LNCaP clone FGC (cell line): Measurements from ENCODE around the gene MATN1.

Experiments used
- DNase-seq: peaks from one replicate; pipeline ENCODE4 v3.0.0-alpha.2; 2011; ENCODE audit warnings: low read depth
- H3K4me3 ChIP-seq: 2 replicates; pipeline ENCODE4 v1.5.1; 2011; ENCODE audit warnings: mild to moderate bottlenecking, low read depth, low read length, control low read depth
- CTCF ChIP-seq: IDR thresholded peaks from 2 replicates; pipeline ENCODE4 v1.5.1; 2012; ENCODE audit warnings: mild to moderate bottlenecking; ENCODE audit not compliant: control insufficient read depth, insufficient read depth; ENCODE audit errors: extremely low read depth

The MATN1 gene

DNA sequence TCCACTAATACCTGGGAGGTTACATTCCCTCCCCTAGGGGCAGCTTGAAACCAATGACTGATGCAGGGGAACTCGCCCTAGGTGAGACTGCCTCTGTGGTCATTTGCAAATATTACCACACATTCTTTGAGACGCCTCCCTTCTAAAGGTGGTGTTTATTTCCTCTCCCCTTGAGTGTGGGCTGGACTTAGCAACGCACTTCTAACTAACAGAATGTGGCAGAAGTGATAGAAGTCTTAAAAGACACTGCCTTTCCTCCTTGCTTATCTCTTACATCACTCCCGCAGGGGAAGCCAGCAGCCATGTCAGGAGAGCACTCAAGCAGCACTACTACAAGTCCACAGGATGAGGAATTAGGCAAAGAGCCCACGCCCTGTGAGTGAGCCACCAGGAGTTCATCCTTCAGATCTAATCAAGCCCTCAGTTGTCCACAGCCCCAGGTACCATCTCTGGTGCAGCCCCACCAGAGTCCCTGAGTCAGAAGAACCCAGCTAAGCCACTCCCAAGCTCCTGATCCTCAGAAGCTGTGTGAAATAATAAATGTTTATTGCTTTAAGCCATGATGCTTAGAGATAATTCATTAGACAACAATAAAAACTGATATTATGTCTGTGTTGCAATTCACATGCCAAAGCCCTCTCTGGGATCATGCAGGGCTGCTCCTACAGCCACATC is 14.8 kb upstream of the MATN1 start:
- no peak overlapping the region for H3K4me3 ChIP-seq
- no peak for DNase-seq
- TF ChIP-seq CTCF, result no peak

DNA sequence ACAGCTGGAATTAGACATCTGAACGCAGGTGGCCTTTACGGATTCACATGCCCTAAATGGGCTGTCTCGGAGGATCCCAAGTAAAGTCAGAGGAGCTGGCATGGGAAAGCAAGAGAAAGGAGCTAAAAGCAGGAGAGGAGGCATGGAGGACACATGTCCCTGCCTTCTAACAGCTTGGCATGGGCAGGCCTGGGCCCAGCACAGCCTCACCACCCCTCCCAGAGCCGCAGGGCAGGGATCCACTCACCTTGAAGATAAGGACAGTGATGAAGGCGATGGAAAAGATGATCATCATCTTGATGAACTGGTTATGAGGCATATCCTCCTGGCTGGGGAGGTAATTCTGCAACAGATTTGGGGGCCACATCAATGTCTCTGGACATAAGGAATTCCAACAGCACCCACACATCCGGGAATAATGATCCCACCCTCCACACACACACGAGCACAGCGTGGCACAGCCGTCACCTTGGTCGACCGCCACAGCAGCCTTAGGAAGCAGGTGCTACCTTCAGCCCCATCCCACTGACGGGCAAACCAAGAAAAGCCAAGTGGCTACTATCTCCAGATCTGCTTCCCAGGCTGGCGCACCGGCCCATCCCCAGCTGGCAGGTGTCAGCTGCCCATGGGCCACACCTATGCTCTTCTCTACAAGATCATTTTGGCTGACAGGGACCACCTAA is 14.1 kb upstream of the MATN1 start:
- no peak for TF ChIP-seq CTCF
- DNase-seq, result no peak

GRCh38 chr1:30735668-30736498 is 12.5 kb upstream of the MATN1 start:
- no peak for TF ChIP-seq CTCF

More for the DNA sequence above, 14.1 kb upstream of the MATN1 start:
- no peak overlapping the region for H3K4me3 ChIP-seq

DNA sequence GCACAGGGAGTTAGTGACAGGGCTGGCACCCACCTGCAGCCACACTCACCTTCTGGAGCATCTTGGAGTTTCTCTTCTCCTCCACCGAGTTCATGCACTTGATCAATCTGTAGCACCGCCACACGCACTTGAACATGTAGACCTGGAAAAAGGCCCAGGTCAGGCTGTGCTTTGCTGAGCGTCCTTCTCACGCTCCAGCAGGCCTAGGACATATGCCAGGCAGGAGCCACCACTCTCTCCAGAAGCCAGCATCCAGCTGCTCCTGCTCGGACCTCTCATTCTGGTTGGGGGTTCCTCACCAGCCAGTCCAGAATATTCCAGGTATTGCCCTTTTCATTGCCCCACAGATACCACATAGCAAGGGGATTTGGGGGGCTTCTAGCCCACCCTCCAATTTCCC is 11.7 kb upstream of the MATN1 start:
- TF ChIP-seq CTCF, result no peak
- no peak for DNase-seq

More at GRCh38 chr1:30735668-30736498, 12.5 kb upstream of the MATN1 start:
- no peak for DNase-seq
- H3K4me3 ChIP-seq, result no peak overlapping the region

GRCh38 chr1:30734580-30734979 is 11.2 kb upstream of the MATN1 start:
- H3K4me3 ChIP-seq, result no peak overlapping the region
- no peak for TF ChIP-seq CTCF
- DNase-seq, result no peak

More for the DNA sequence above, 11.7 kb upstream of the MATN1 start:
- H3K4me3 ChIP-seq, result no peak overlapping the region

- no peak overlapping the region for H3K4me3 ChIP-seq
- no peak for TF ChIP-seq CTCF
- no peak for DNase-seq
Measured at GRCh38 chr1:30734106-30734505, 10.7 kb upstream of the MATN1 start.
